Fibroblast of skin of back (primary cell): Measurements from ENCODE around the gene CEP295NL.

Source experiments
- DNase-seq: peaks from one replicate; pipeline ENCODE4 v3.0.0-alpha.2; 2013

Gene CEP295NL

GRCh38 chr17:78862073-78863023 lies 40.7 kb downstream of the CEP295NL start:
- peak; percentile 98 for DNase-seq

DNA sequence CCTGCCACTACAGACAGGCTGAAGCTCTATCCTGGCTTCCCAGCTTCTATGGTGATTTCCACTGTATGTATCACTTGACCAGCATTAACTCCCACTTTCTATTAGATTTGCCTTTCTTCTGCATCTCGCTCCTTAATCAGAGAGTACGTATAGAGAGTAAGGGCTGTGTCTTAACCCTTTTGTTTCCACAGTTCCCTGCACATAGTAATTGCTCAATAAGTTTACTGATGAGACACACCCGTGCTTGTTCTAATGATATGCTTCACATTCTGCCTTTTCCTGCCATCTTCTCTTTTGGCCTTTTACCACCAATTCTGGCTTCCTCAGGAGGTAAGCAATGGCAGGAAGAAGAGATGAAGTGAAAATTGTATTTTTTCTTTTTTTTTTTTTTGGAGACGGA lies 41.8 kb downstream of the CEP295NL start:
- DNase-seq = no peak

DNA sequence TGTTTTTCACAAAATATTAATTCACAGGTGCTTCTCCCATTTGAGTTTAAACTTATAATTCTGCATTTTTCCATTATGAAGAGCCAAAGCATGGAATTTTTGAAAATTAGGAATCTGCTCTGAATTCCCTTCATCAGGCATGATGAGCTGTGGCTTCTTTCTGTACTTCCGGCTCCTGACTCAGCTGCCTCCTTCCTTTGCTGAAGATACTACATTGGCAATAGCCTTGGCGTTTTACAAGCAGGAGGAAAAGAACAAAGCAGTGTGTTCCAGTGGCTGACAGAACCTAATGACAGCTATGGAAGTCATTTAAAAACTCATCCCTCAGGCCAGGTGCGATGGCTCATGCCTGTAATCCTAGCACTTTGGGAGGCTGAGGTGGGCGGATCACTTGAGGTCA lies 44.0 kb downstream of the CEP295NL start:
- no peak for DNase-seq

DNA sequence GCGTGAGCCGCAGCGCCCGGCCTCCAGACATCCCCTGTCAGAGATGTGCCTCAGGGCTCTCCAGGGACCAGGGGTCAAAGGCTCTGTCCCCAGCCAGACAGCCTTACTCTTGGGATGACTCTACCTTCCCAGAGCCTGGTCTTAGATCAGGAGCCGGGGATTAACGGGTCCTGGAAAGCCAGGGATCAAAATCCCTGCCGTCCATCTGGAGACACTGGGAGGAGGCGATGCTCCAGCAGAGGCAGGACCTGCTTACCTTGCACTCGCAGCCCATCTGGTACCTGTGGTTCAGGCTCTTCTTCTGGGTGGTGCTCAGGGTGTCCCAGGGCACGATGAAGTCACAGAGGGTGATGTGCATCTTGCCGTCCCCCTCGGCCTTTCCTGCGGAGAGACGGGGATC lies 45.7 kb downstream of the CEP295NL start:
- no peak for DNase-seq

GRCh38 chr17:78855561-78856165 lies 47.3 kb downstream of the CEP295NL start:
- no peak for DNase-seq

GRCh38 chr17:78854508-78854907 lies 48.5 kb downstream of the CEP295NL start:
- no peak for DNase-seq

DNA sequence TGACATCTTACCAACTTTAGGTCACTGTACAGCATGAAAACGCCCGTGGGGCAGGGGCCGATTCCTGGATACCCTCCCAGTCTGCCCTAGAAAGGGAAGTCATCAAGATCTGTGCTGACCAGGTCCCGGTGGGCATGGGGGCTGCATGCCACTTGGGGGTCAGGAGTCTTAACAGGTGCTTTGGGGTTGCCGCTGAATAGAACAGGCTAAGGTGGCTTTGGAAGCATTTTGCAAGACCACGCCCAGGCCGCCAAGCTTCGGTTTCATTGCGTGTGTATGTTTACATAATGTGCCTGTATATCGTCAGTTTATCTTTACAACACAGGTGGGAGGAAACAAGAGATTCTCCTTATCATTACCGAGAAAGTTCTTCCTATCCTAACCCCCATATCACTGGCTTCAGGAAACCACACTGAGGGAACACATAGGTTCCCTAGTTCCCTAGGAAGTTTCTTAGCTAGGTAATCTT lies 49.0 kb downstream of the CEP295NL start:
- DNase-seq = no peak

DNA sequence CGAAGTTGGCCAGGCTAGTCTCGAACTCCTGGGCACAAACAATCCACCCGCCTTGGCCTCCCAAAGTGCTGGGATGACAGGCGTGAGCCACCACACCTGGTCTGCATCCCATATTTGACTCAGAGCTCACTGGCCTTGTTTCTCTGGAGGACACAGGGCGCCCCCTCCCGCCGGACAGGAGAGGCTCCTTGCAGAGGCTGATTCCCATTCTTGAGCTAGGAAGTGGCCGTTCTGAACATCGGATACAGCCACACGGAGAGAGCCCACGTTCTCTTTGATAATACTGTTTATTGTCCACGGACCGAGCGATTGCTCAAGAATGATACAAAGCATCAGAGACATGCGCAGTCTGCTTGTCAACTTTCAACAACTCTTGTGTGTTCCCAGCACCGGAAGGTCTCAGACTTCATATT lies 50.3 kb downstream of the CEP295NL start:
- no peak for DNase-seq

DNA sequence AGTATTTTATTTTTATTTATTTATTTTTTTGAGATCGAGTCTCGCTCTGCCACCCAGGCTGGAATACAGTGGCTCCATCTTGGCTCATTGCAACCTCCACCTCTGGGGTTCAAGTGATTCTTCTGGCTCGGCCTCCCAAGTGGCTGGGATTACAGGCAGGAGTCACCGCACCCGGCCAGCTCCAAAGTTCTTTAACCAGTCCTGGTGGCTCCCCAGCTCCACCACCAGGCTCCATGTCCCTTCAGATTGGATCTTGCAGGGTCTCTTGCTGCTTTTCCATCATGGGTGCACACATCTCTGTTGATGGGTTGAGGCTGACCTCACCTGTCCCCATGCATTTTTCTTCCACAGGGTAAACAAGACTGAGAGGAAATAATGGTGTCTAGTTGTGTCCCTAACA lies 54.0 kb downstream of the CEP295NL start:
- DNase-seq = no peak

DNA sequence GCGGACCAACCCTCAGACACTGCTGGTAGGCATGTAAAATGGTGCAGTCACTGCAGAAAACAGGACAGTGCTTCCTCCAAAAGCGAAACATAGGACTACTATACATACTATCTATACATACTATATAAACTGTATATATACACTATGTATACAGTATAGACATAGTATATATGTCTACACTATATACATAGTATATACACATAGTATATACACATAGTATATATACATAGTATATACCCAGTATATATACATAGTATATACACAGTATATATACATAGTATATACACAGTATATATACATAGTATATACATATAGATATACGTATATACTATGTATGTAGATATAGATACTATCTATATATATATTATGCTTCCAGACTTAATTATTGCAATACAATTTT lies 55.9 kb downstream of the CEP295NL start:
- DNase-seq = no peak

GRCh38 chr17:78844301-78845005 lies 58.5 kb downstream of the CEP295NL start:
- DNase-seq = peak; percentile 15

GRCh38 chr17:78842881-78843565 lies 60.0 kb downstream of the CEP295NL start:
- peak; percentile 31 for DNase-seq

DNA sequence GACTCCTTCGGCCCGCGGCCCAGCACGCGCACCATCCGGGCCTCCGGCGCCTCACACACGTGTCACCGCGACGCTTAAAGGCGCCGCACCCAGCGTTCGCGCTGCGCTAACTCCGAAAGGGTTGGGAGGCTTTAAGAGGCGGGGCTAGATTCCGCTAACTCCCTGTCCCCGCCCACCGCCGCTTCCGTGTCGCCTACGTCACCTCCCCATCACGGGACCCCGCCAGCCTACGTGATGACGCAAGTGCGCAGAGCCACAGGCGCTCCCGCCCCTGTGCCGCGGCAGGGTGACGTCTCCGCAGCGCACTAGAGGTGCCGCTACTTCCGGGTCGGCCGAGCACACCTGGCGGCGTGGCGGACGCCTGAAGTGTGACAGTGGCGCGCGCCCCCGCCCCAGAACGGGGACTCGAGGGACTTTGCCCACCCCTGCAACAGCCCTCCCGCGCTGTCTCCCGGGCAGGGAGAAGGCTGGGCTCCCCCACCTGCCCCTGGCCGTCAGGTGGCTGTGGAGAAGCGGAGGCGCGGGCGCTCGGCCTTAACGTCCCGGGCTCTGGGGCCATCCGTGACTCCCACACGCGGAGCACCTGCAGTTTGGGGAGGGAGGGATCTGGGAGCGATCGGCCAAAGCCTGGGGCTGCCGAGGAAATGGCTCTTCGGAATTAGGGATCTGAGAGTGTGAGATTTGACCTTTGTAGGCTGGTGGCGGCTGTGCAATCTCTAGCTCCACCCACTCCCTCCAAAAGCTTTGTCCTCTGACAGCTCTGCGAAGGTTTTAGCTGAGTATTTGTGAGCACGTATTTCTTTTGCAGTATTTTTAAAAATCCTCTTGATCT lies 62.0 kb downstream of the CEP295NL start, which contains the start of gene USP36:
Gene USP36 (minus strand): TSS at position 35 of the 832 bp plus-strand sequence. CDS start 4,451 bp downstream, outside the sequence.
- peak; percentile 98 for DNase-seq
